HUES6 (cell line): ENCODE data around the gene NOP56.

Source experiments
- H3K27ac ChIP-seq: 2 replicates; pipeline ENCODE4 v1.7.0; 2013; ENCODE audit warnings: low read depth, mild to moderate bottlenecking, low read length, inconsistent platforms
- H3K27me3 ChIP-seq: 2 replicates; pipeline ENCODE4 v1.6.1; 2013; ENCODE audit warnings: low read length; ENCODE audit not compliant: control insufficient read depth, insufficient read depth
- H3K36me3 ChIP-seq: 2 replicates; pipeline ENCODE4 v1.6.1; 2013; ENCODE audit warnings: low read length; ENCODE audit not compliant: control insufficient read depth, insufficient read depth
- H3K4me1 ChIP-seq: 2 replicates; pipeline ENCODE4 v1.6.1; 2013; ENCODE audit warnings: low read length; ENCODE audit not compliant: control insufficient read depth, insufficient read depth
- H3K4me3 ChIP-seq: 2 replicates; pipeline ENCODE4 v1.5.1; 2013; ENCODE audit warnings: low read depth, low read length
- H3K9ac ChIP-seq: one replicate; pipeline ENCODE4 v1.6.1; 2013; ENCODE audit warnings: mild to moderate bottlenecking, low read length
- H3K9me3 ChIP-seq: 2 replicates; pipeline ENCODE4 v1.6.1; 2013; ENCODE audit warnings: low read depth, low read length; ENCODE audit not compliant: control insufficient read depth, insufficient read depth

Gene NOP56

GRCh38 chr20:2705931-2706645 lies 53.7 kb downstream of the NOP56 start:
- Histone ChIP-seq H3K27ac (no peak overlapping the region), H3K4me1 (peaks cover 60% of the 10 kb centered on the region), H3K9me3 (no peaks in the 10 kb centered on the region; the same call in 1 of the 2 replicates), H3K4me3 (peak overlapping the region; percentile 6; the same call in 1 of the 2 replicates), H3K27me3 (peaks cover 79% of the 10 kb centered on the region), H3K36me3 (no peaks in the 10 kb centered on the region), H3K9ac (no peak overlapping the region)

DNA sequence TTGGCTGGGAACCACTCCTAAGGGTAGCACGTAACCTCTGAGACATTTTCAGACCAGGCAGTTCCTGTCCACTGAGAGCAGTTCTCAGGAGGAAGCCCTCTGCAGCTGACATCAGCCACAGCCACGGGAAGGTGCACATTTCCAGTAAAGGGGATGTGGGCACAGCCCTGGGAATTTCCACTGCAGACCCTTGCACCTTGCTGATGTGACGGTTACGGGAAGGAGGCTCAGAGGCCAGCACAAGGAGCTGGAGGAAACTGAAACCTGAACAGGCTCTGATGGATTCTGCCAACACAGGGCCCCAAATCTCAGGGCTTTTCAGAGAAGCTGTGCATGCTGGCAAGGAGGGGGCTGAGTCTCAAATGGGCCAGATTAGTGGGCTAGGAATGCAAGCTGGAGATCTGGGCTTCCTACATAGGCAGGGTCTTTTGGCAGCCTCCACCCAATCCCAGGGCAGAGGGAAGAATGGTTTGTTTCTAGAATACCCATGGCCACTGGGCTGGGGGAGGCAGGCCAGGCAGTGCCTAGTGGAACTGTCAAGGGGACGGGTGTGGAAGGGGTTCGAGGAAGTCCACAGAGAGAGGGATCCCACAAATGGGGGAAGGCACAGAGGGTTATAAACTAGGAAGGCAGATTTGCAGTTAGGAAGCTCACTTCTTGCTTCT lies 54.4 kb downstream of the NOP56 start:
- Histone ChIP-seq H3K9me3 (no peaks in the 10 kb centered on the region; the same call in 1 of the 2 replicates), H3K4me3 (no peak overlapping the region), H3K4me1 (peaks cover 53% of the 10 kb centered on the region), H3K36me3 (no peaks in the 10 kb centered on the region), H3K27ac (no peak overlapping the region), H3K9ac (no peak overlapping the region), H3K27me3 (peaks cover 72% of the 10 kb centered on the region)

DNA sequence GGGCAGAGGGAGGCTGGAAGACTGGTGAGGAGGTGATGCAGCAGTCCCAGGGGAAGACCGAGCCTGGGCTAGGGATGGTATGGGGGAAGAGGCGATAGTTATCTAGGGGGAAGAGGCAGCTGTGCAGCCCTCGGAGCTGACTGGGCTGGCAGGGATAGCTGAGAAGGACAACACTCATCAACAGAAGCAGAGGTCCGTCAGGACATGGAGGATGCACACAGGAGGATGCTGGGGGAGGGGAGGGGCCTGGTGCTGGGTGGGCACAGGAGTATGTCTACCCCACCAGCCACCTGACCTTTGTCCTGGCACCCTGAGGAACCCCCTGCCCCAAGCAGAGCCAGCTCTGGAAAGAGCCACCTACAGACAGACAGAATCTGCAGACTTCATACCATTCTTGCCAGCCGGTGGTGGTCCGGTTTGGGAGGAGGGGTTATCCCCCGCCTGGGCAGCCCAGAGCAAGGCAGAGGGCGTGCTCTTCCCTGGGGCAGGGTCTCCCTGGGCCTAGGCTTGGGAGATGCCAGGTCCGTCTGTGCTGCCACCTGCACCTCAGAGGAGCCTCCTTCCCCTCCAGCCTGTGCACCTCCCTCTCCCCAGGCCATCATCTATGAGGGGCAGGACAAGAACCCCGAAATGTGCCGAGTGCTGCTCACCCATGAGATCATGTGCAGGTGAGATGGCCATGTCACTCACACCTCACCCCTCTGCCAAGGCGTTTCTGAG lies 55.1 kb downstream of the NOP56 start:
- Histone ChIP-seq H3K36me3 (no peaks in the 10 kb centered on the region), H3K27ac (no peak overlapping the region), H3K27me3 (peaks cover 72% of the 10 kb centered on the region), H3K4me3 (no peak overlapping the region), H3K9ac (no peak overlapping the region), H3K9me3 (no peaks in the 10 kb centered on the region; the same call in 1 of the 2 replicates), H3K4me1 (peaks cover 46% of the 10 kb centered on the region)
